H9 (cell line): Measurements from ENCODE around the gene CRACR2B. TPM values are rescaled to one million over a fixed set of nuclear protein-coding genes. Genes with fewer than 3 reads are reported as not detected.

Experiments used
- DNase-seq: peaks from one replicate; pipeline ENCODE4 v3.0.0-alpha.2; 2017
- H2AFZ ChIP-seq: one replicate; pipeline ENCODE4 v1.6.1; 2013; ENCODE audit warnings: mild to moderate bottlenecking, low read length, control low read depth, moderate library complexity
- H2AK5ac ChIP-seq: 2 replicates; pipeline ENCODE4 v1.6.1; 2013; ENCODE audit warnings: low read length, control low read depth, mixed read lengths; ENCODE audit not compliant: insufficient read length
- H2BK120ac ChIP-seq: one replicate; pipeline ENCODE4 v1.6.1; 2013; ENCODE audit warnings: low read depth, mild to moderate bottlenecking, low read length, control low read depth, inconsistent platforms; ENCODE audit not compliant: poor library complexity, severe bottlenecking
- H2BK12ac ChIP-seq: 2 replicates; pipeline ENCODE4 v1.6.1; 2013; ENCODE audit warnings: low read length, control low read depth, mixed read lengths, low read depth; ENCODE audit not compliant: insufficient read length
- H2BK15ac ChIP-seq: 2 replicates; pipeline ENCODE4 v1.6.1; 2013; ENCODE audit warnings: low read depth, low read length, control low read depth
- H2BK20ac ChIP-seq: one replicate; pipeline ENCODE4 v1.6.1; 2013; ENCODE audit warnings: low read depth, mild to moderate bottlenecking, low read length, control low read depth, inconsistent platforms; ENCODE audit not compliant: poor library complexity, severe bottlenecking
- H2BK5ac ChIP-seq: 2 replicates; pipeline ENCODE4 v1.6.1; 2013; ENCODE audit warnings: low read length, control low read depth, mixed read lengths; ENCODE audit not compliant: insufficient read length
- H3K14ac ChIP-seq: 2 replicates; pipeline ENCODE4 v1.6.1; 2013; ENCODE audit warnings: low read length, control low read depth; ENCODE audit not compliant: insufficient read depth
- H3K18ac ChIP-seq: 2 replicates; pipeline ENCODE4 v1.6.1; 2013; ENCODE audit warnings: low read depth, mild to moderate bottlenecking, mixed read lengths, low read length, control low read depth; ENCODE audit not compliant: insufficient read length
- H3K23ac ChIP-seq: 2 replicates; pipeline ENCODE4 v1.6.1; 2013; ENCODE audit warnings: low read length, control low read depth, mixed read lengths, low read depth; ENCODE audit not compliant: insufficient read length
- H3K23me2 ChIP-seq: 2 replicates; pipeline ENCODE4 v1.6.1; 2013; ENCODE audit warnings: low read depth, mild to moderate bottlenecking, mixed read lengths, low read length, control low read depth; ENCODE audit not compliant: insufficient read length, poor library complexity, severe bottlenecking
- H3K27ac ChIP-seq: 2 replicates; pipeline ENCODE4 v1.5.1; 2013; ENCODE audit warnings: low read length, control low read depth, mixed read lengths, low read depth; ENCODE audit not compliant: insufficient read length
- H3K27me3 ChIP-seq: 2 replicates; pipeline ENCODE4 v1.6.1; 2013; ENCODE audit warnings: low read length, control low read depth, inconsistent platforms; ENCODE audit not compliant: insufficient read depth
- H3K4ac ChIP-seq: 2 replicates; pipeline ENCODE4 v1.6.1; 2013; ENCODE audit warnings: low read depth, mild to moderate bottlenecking, control low read depth, inconsistent platforms, low read length, moderate library complexity
- H3K4me1 ChIP-seq: 2 replicates; pipeline ENCODE4 v1.6.1; 2013; ENCODE audit warnings: low read length, control low read depth, inconsistent platforms; ENCODE audit not compliant: insufficient read depth
- H3K4me2 ChIP-seq: 2 replicates; pipeline ENCODE4 v1.6.1; 2013; ENCODE audit warnings: low read length, control low read depth, mixed read lengths; ENCODE audit not compliant: insufficient read length, insufficient read depth
- H3K56ac ChIP-seq: 2 replicates; pipeline ENCODE4 v1.6.1; 2013; ENCODE audit warnings: low read depth, mild to moderate bottlenecking, mixed read lengths, low read length, control low read depth; ENCODE audit not compliant: insufficient read length
- H3K79me1 ChIP-seq: 2 replicates; pipeline ENCODE4 v1.6.1; 2013; ENCODE audit warnings: low read depth, mild to moderate bottlenecking, moderate library complexity, low read length, control low read depth, inconsistent platforms; ENCODE audit not compliant: insufficient read depth, poor library complexity, severe bottlenecking
- H3K79me2 ChIP-seq: 2 replicates; pipeline ENCODE4 v1.6.1; 2013; ENCODE audit warnings: low read length, control low read depth, inconsistent platforms; ENCODE audit not compliant: insufficient read depth
- H3K9ac ChIP-seq: 2 replicates; pipeline ENCODE4 v1.6.1; 2013; ENCODE audit warnings: low read length, control low read depth, mixed read lengths; ENCODE audit not compliant: insufficient read length; ENCODE audit errors: extremely low read depth
- H3K9me3 ChIP-seq: one replicate; pipeline ENCODE4 v1.6.1; 2013; ENCODE audit warnings: low read depth, low read length, inconsistent platforms; ENCODE audit not compliant: control insufficient read depth
- H3T11ph ChIP-seq: one replicate; pipeline ENCODE4 v1.6.1; 2013; ENCODE audit warnings: mild to moderate bottlenecking, low read length, control low read depth, inconsistent platforms
- H4K20me1 ChIP-seq: one replicate; pipeline ENCODE4 v1.6.1; 2013; ENCODE audit not compliant: control insufficient read depth, insufficient read length, insufficient read depth
- H4K5ac ChIP-seq: 2 replicates; pipeline ENCODE4 v1.6.1; 2013; ENCODE audit warnings: low read depth, mild to moderate bottlenecking, mixed read lengths, low read length, control low read depth; ENCODE audit not compliant: insufficient read length
- H4K8ac ChIP-seq: replicated peaks from 2 replicates; pipeline ENCODE4 v1.6.1; 2013; ENCODE audit warnings: low read length, control low read depth, mixed read lengths, low read depth; ENCODE audit not compliant: insufficient read length
- H4K91ac ChIP-seq: 2 replicates; pipeline ENCODE4 v1.6.1; 2013; ENCODE audit warnings: low read depth, mild to moderate bottlenecking, moderate library complexity, mixed read lengths, low read length, control low read depth; ENCODE audit not compliant: insufficient read length
- H3K27ac Mint-ChIP-seq, 3 experiments: 2 replicates in 2 of 3; 3 replicates in 1 of 3; pipeline ENCODE4 v1.8.0; 2020 to 2021; ENCODE audit warnings: mixed read lengths in 3 of 3, mild to moderate bottlenecking in 1 of 3, moderate library complexity in 1 of 3
- H3K27me3 Mint-ChIP-seq: 2 replicates; pipeline ENCODE4 v1.8.0; 2021; ENCODE audit warnings: low read depth, mild to moderate bottlenecking, moderate library complexity, mixed read lengths
- H3K36me3 Mint-ChIP-seq, 3 experiments: 2 replicates in 2 of 3; 3 replicates in 1 of 3; pipeline ENCODE4 v1.8.0; 2020 to 2021; ENCODE audit warnings: low read depth in 3 of 3, mixed read lengths in 3 of 3; ENCODE audit not compliant: insufficient read depth in 1 of 3
- H3K4me1 Mint-ChIP-seq, 2 experiments: 2 replicates each; pipeline ENCODE4 v1.8.0; 2020; ENCODE audit warnings: mixed read lengths in 2 of 2
- H3K4me3 Mint-ChIP-seq, 2 experiments: 2 replicates in 1 of 2; 3 replicates in 1 of 2; pipeline ENCODE4 v1.8.0; 2020 to 2021; ENCODE audit warnings: mild to moderate bottlenecking in 2 of 2, mixed read lengths in 2 of 2, moderate library complexity in 1 of 2
- H3K9me3 Mint-ChIP-seq, 2 experiments: 2 replicates in 1 of 2; 3 replicates in 1 of 2; pipeline ENCODE4 v1.8.0; 2020; ENCODE audit warnings: mild to moderate bottlenecking in 2 of 2, mixed read lengths in 2 of 2, moderate library complexity in 1 of 2
- CTCF ChIP-seq: fragments of 200-600 bp; sonication (generic); conservative IDR thresholded peaks from 3 replicates; pipeline ENCODE4 v1.8.0; 2021; ENCODE audit warnings: antibody characterized with exemption, mild to moderate bottlenecking
- WGBS: extraction: QIAGEN DNeasy Blood & Tissue Kit; methylation state at CpG from one replicate; pipeline ENCODE4 v1.1.7; 2013; ENCODE audit warnings: missing lambda C conversion rate, low lambda C conversion rate, mixed read lengths; ENCODE audit not compliant: insufficient read length; ENCODE audit errors: extremely low coverage; 5-methylcytosine and 5-hydroxymethylcytosine counted together
- total RNA-seq: library from RNA; stranded (reverse); gene quantifications from 2 replicates; pipeline ENCODE4 v1.2.1, GENCODE V29; 2021

Gene CRACR2B
- total RNA-seq, 1 experiment from 2014 or later, result 29.0 TPM

DNA sequence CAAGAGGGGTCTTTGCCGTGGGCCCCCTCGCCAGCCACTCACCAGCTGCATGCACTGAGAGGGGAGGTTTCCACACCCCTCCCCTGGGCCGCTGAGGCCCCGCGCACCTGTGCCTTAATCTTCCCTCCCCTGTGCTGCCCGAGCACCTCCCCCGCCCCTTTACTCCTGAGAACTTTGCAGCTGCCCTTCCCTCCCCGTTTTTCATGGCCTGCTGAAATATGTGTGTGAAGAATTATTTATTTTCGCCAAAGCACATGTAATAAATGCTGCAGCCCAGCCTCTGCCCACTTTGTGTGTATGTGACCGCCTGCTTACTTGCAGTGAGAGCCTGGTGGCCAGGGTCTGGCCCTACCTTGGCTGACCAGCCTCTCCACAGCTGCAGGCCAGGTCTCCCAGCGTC, 2.8 kb upstream of the CRACR2B start:
- Histone ChIP-seq H4K20me1 (no peaks in the 10 kb centered on the region), H3K79me2 (no peaks in the 10 kb centered on the region), H3K14ac (no peak overlapping the region), H3K9me3 (no peaks in the 10 kb centered on the region), H2AK5ac (no peak overlapping the region), H2AFZ (no peak overlapping the region), H3K79me1 (no peaks in the 10 kb centered on the region), H2BK5ac (no peak overlapping the region), H2BK120ac (no peak overlapping the region), H2BK15ac (no peak overlapping the region), H2BK20ac (no peak overlapping the region), H3K27ac (no peak overlapping the region), H2BK12ac (no peak overlapping the region), H3K4me2 (no peak overlapping the region), H3K27me3 (no peaks in the 10 kb centered on the region; the same call in 1 of the 2 replicates), H3K23me2 (peaks cover 22% of the 10 kb centered on the region), H4K5ac (no peak overlapping the region), H3K4ac (no peak overlapping the region), H4K8ac (no peak overlapping the region), H3K9ac (no peak overlapping the region), H3K56ac (no peak overlapping the region), H4K91ac (no peak overlapping the region), H3K4me1 (no peaks in the 10 kb centered on the region; the same call in 1 of the 2 replicates), H3T11ph (no peak overlapping the region), H3K18ac (no peak overlapping the region), H3K23ac (no peak overlapping the region)
- peaks cover 23 to 33% of the 10 kb centered on the region in 2 experiments for H3K4me1 Mint-ChIP-seq
- WGBS, result no CpG with 5 or more reads among the region's 11 CpGs
- H3K36me3 Mint-ChIP-seq, result peaks cover 0 to 26% (median 13%) of the 10 kb centered on the region in 3 experiments
- peak overlapping the region in 1 of 2 experiments; percentile 51; a peak in 2 of 5 replicates for H3K4me3 Mint-ChIP-seq
- no peak for TF ChIP-seq CTCF
- no peak for DNase-seq
- peaks cover 18% of the 10 kb centered on the region for H3K27me3 Mint-ChIP-seq
- no peaks in the 10 kb centered on the region; a peak in 1 of 5 replicates for H3K9me3 Mint-ChIP-seq
- no peak overlapping the region for H3K27ac Mint-ChIP-seq
